GM10266 (cell line): ENCODE results near the gene LDAH.

Experiments used
- DNase-seq: peaks from one replicate; pipeline ENCODE4 v3.0.0; 2012; ENCODE audit errors: extremely low spot score
- TF ChIP-seq, protein P1 (sequence below): IDR thresholded peaks from 2 replicates; pipeline ENCODE4 v1.5.1; 2012; ENCODE audit warnings: mild to moderate bottlenecking, low read depth; ENCODE audit not compliant: control insufficient read depth, insufficient read depth; ENCODE audit errors: missing control alignments

The LDAH gene

GRCh38 chr2:20706786-20707185 is 116.1 kb downstream of the LDAH start:
- TF ChIP-seq, protein P1, sequence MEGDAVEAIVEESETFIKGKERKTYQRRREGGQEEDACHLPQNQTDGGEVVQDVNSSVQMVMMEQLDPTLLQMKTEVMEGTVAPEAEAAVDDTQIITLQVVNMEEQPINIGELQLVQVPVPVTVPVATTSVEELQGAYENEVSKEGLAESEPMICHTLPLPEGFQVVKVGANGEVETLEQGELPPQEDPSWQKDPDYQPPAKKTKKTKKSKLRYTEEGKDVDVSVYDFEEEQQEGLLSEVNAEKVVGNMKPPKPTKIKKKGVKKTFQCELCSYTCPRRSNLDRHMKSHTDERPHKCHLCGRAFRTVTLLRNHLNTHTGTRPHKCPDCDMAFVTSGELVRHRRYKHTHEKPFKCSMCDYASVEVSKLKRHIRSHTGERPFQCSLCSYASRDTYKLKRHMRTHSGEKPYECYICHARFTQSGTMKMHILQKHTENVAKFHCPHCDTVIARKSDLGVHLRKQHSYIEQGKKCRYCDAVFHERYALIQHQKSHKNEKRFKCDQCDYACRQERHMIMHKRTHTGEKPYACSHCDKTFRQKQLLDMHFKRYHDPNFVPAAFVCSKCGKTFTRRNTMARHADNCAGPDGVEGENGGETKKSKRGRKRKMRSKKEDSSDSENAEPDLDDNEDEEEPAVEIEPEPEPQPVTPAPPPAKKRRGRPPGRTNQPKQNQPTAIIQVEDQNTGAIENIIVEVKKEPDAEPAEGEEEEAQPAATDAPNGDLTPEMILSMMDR: no peak
- no peak for DNase-seq

- TF ChIP-seq, protein P1: no peak
- no peak for DNase-seq
Observed at GRCh38 chr2:20706217-20706616, 116.7 kb downstream of the LDAH start.

GRCh38 chr2:20704886-20705285 is 118.0 kb downstream of the LDAH start:
- no peak for DNase-seq

DNA sequence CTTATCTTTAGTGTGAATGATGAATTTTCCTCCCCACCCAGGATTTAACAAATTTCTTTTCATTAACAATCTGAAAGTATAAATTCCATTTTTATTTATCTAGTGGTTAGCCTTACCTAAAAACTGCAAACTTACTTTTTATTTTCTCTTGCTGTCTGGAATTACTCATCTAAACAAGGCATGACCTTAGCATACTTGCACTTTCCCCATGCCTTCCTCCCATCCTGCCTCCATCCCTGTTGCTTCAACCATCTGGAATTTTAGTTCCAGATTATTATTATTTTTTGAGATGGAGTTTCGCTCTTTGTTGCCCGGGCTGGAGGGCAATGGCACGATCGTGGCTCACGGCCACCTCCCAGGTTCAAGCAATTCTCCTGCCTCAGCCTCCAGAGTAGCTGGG is 120.3 kb downstream of the LDAH start:
- TF ChIP-seq, protein P1: no peak
- DNase-seq: no peak

More at GRCh38 chr2:20704886-20705285, 118.0 kb downstream of the LDAH start:
- TF ChIP-seq, protein P1: no peak

- no peak for DNase-seq
- TF ChIP-seq, protein P1: no peak
Observed at GRCh38 chr2:20698916-20699613, 123.8 kb downstream of the LDAH start.

DNA sequence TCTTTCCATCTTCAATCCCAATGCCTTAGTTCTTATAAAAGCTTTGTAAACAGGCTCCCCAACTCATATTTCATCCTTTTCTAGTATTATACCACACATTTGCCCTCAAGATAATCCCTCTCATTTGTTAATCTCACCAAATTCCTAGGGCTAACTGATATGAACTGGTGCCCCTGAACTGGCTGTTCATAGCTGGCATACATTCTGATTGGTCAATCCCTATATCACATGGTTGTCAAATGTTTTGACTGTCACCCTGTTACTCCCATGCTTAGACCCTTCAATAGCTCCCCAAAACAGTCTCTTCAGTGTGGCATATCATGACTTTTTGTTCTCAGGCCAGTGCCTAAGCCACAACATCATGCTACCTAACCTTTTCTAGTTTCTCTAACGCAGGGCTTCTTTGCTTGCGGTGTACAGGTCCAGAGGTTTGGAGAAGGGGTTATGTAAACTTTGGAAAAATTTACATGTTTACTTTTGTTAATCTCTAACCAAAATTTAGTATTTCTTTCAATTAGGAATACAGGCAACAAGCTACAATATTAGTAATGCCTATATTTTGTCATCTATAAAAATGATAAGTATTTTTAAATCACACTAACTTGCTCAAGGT is 125.5 kb downstream of the LDAH start:
- no peak for DNase-seq
- TF ChIP-seq, protein P1: no peak

- TF ChIP-seq, protein P1: no peak
- no peak for DNase-seq
Observed at GRCh38 chr2:20696366-20696765, 126.5 kb downstream of the LDAH start.
